ENCODE results near the gene ANKRD55.

ANKRD55 gene

GRCh38 chr5:56230576-56230975, 2.6 kb downstream of the ANKRD55 start:
- Histone ChIP-seq H3K27ac (replicated peaks; ENCODE audit: low read length) (no peak overlapping the region), H3K9me3 (replicated peaks in 1 of 2; ENCODE audit: control insufficient read depth in 2 of 2, insufficient read depth in 1 of 2, low read depth in 1 of 2, low read length in 2 of 2) (no peaks in the 10 kb centered on the region), H3K36me3 (replicated peaks in 1 of 2; ENCODE audit: control insufficient read depth in 2 of 2, insufficient read depth in 2 of 2, low read length in 2 of 2) (no peaks in the 10 kb centered on the region), H3K4me2 (ENCODE audit: insufficient read depth, low read length, poor library complexity, severe bottlenecking) (no peak overlapping the region), H2AK5ac (ENCODE audit: low read depth, low read length) (no peak overlapping the region), H2BK12ac (ENCODE audit: low read length) (no peak overlapping the region), H3K79me1 (ENCODE audit: low read depth, low read length) (no peaks in the 10 kb centered on the region), H2BK5ac (ENCODE audit: low read length) (no peak overlapping the region), H4K91ac (ENCODE audit: low read depth, low read length, poor library complexity) (no peak overlapping the region), H2AFZ (ENCODE audit: low read length) (no peak overlapping the region), H2BK120ac (ENCODE audit: low read depth, low read length) (no peak overlapping the region), H3K4me1 (ENCODE audit: control insufficient read depth in 2 of 2, insufficient read depth in 1 of 2, low read depth in 1 of 2, low read length in 2 of 2) (peaks cover 7 to 18% of the 10 kb centered on the region in 2 donors), H3K9ac (ENCODE audit: low read depth, low read length, poor library complexity) (no peak overlapping the region), H3K27me3 (ENCODE audit: control insufficient read depth in 3 of 3, insufficient read depth in 3 of 3, low read depth in 1 of 3, low read length in 3 of 3) (peaks cover 0 to 3% (median 0%) of the 10 kb centered on the region in 3 experiments), H3K4me3 (ENCODE audit: low read length in 2 of 2) (no peak overlapping the region), H2BK15ac (ENCODE audit: low read length) (no peak overlapping the region), H3K23ac (ENCODE audit: low read depth, low read length, poor library complexity) (no peak overlapping the region), H3K4ac (ENCODE audit: low read length) (no peak overlapping the region), H3K14ac (ENCODE audit: low read length) (no peak overlapping the region), H3K18ac (ENCODE audit: low read length) (no peak overlapping the region), H4K8ac (ENCODE audit: low read depth, low read length) (no peak overlapping the region)
- no peak for DNase-seq (ENCODE audit: low spot score)

GRCh38 chr5:56229111-56229510, 4.0 kb downstream of the ANKRD55 start:
- whole genome bisulfite sequencing, 2 donors (ENCODE audit: extremely low coverage in 2 of 2, insufficient read length in 2 of 2, insufficient replicate concordance in 1 of 2) = no CpG with 5 or more reads among the region's 7 CpGs
- Histone ChIP-seq H3K9ac (ENCODE audit: low read depth, low read length, poor library complexity) (no peak overlapping the region), H2BK120ac (ENCODE audit: low read depth, low read length) (no peak overlapping the region), H3K14ac (ENCODE audit: low read length) (no peak overlapping the region), H4K8ac (ENCODE audit: low read depth, low read length) (no peak overlapping the region), H2BK15ac (ENCODE audit: low read length) (no peak overlapping the region), H3K79me1 (ENCODE audit: low read depth, low read length) (no peaks in the 10 kb centered on the region), H3K4ac (ENCODE audit: low read length) (no peak overlapping the region), H3K27me3 (ENCODE audit: control insufficient read depth in 3 of 3, insufficient read depth in 3 of 3, low read depth in 1 of 3, low read length in 3 of 3) (no peaks in the 10 kb centered on the region), H3K23ac (ENCODE audit: low read depth, low read length, poor library complexity) (no peak overlapping the region), H2BK5ac (ENCODE audit: low read length) (no peak overlapping the region), H3K9me3 (replicated peaks in 1 of 2; ENCODE audit: control insufficient read depth in 2 of 2, insufficient read depth in 1 of 2, low read depth in 1 of 2, low read length in 2 of 2) (no peaks in the 10 kb centered on the region), H3K4me3 (ENCODE audit: low read length in 2 of 2) (no peak overlapping the region), H3K18ac (ENCODE audit: low read length) (no peak overlapping the region), H3K4me1 (ENCODE audit: control insufficient read depth in 2 of 2, insufficient read depth in 1 of 2, low read depth in 1 of 2, low read length in 2 of 2) (peaks cover 7 to 13% of the 10 kb centered on the region in 2 donors), H2BK12ac (ENCODE audit: low read length) (no peak overlapping the region), H3K27ac (replicated peaks; ENCODE audit: low read length) (no peak overlapping the region), H2AK5ac (ENCODE audit: low read depth, low read length) (no peak overlapping the region), H3K4me2 (ENCODE audit: insufficient read depth, low read length, poor library complexity, severe bottlenecking) (no peak overlapping the region), H2AFZ (ENCODE audit: low read length) (peak overlapping the region; percentile 66), H3K36me3 (replicated peaks in 1 of 2; ENCODE audit: control insufficient read depth in 2 of 2, insufficient read depth in 2 of 2, low read length in 2 of 2) (no peaks in the 10 kb centered on the region), H4K91ac (ENCODE audit: low read depth, low read length, poor library complexity) (no peak overlapping the region)
- DNase-seq (ENCODE audit: low spot score) = no peak

- Histone ChIP-seq H3K4me1 (ENCODE audit: control insufficient read depth in 2 of 2, insufficient read depth in 1 of 2, low read depth in 1 of 2, low read length in 2 of 2) (peaks cover 7 to 13% of the 10 kb centered on the region in 2 donors), H3K18ac (ENCODE audit: low read length) (no peak overlapping the region), H3K36me3 (replicated peaks in 1 of 2; ENCODE audit: control insufficient read depth in 2 of 2, insufficient read depth in 2 of 2, low read length in 2 of 2) (no peaks in the 10 kb centered on the region), H2AK5ac (ENCODE audit: low read depth, low read length) (no peak overlapping the region), H3K79me1 (ENCODE audit: low read depth, low read length) (no peaks in the 10 kb centered on the region), H3K9ac (ENCODE audit: low read depth, low read length, poor library complexity) (no peak overlapping the region), H3K27ac (replicated peaks; ENCODE audit: low read length) (no peak overlapping the region), H3K9me3 (replicated peaks in 1 of 2; ENCODE audit: control insufficient read depth in 2 of 2, insufficient read depth in 1 of 2, low read depth in 1 of 2, low read length in 2 of 2) (no peaks in the 10 kb centered on the region), H3K14ac (ENCODE audit: low read length) (no peak overlapping the region), H2BK15ac (ENCODE audit: low read length) (no peak overlapping the region), H3K4me2 (ENCODE audit: insufficient read depth, low read length, poor library complexity, severe bottlenecking) (no peak overlapping the region), H2BK12ac (ENCODE audit: low read length) (no peak overlapping the region), H3K4ac (ENCODE audit: low read length) (no peak overlapping the region), H2AFZ (ENCODE audit: low read length) (peak overlapping the region; percentile 66), H2BK120ac (ENCODE audit: low read depth, low read length) (no peak overlapping the region), H4K91ac (ENCODE audit: low read depth, low read length, poor library complexity) (no peak overlapping the region), H3K23ac (ENCODE audit: low read depth, low read length, poor library complexity) (no peak overlapping the region), H2BK5ac (ENCODE audit: low read length) (no peak overlapping the region), H4K8ac (ENCODE audit: low read depth, low read length) (no peak overlapping the region), H3K4me3 (ENCODE audit: low read length in 2 of 2) (no peak overlapping the region), H3K27me3 (ENCODE audit: control insufficient read depth in 3 of 3, insufficient read depth in 3 of 3, low read depth in 1 of 3, low read length in 3 of 3) (no peaks in the 10 kb centered on the region)
- no CpG with 5 or more reads among the region's 6 CpGs for WGBS, 2 donors (ENCODE audit: extremely low coverage in 2 of 2, insufficient read length in 2 of 2, insufficient replicate concordance in 1 of 2)
- no peak for DNase-seq (ENCODE audit: low spot score)
These were observed 4.5 kb downstream of the ANKRD55 start for GRCh38 chr5:56228631-56229030.

- Histone ChIP-seq H3K9me3 (replicated peaks in 1 of 2; ENCODE audit: control insufficient read depth in 2 of 2, insufficient read depth in 1 of 2, low read depth in 1 of 2, low read length in 2 of 2) (no peaks in the 10 kb centered on the region), H2BK5ac (ENCODE audit: low read length) (no peak overlapping the region), H3K36me3 (replicated peaks in 1 of 2; ENCODE audit: control insufficient read depth in 2 of 2, insufficient read depth in 2 of 2, low read length in 2 of 2) (no peaks in the 10 kb centered on the region), H3K4me1 (ENCODE audit: control insufficient read depth in 2 of 2, insufficient read depth in 1 of 2, low read depth in 1 of 2, low read length in 2 of 2) (peaks cover 7 to 9% of the 10 kb centered on the region in 2 donors), H3K23ac (ENCODE audit: low read depth, low read length, poor library complexity) (no peak overlapping the region), H4K8ac (ENCODE audit: low read depth, low read length) (no peak overlapping the region), H3K4me2 (ENCODE audit: insufficient read depth, low read length, poor library complexity, severe bottlenecking) (no peak overlapping the region), H3K27me3 (ENCODE audit: control insufficient read depth in 3 of 3, insufficient read depth in 3 of 3, low read depth in 1 of 3, low read length in 3 of 3) (no peaks in the 10 kb centered on the region), H2BK120ac (ENCODE audit: low read depth, low read length) (no peak overlapping the region), H3K9ac (ENCODE audit: low read depth, low read length, poor library complexity) (no peak overlapping the region), H2AK5ac (ENCODE audit: low read depth, low read length) (no peak overlapping the region), H3K4me3 (ENCODE audit: low read length in 2 of 2) (no peak overlapping the region), H2BK12ac (ENCODE audit: low read length) (no peak overlapping the region), H2BK15ac (ENCODE audit: low read length) (no peak overlapping the region), H3K79me1 (ENCODE audit: low read depth, low read length) (no peaks in the 10 kb centered on the region), H3K18ac (ENCODE audit: low read length) (no peak overlapping the region), H3K4ac (ENCODE audit: low read length) (no peak overlapping the region), H3K14ac (ENCODE audit: low read length) (no peak overlapping the region), H3K27ac (replicated peaks; ENCODE audit: low read length) (no peak overlapping the region), H2AFZ (ENCODE audit: low read length) (no peak overlapping the region), H4K91ac (ENCODE audit: low read depth, low read length, poor library complexity) (no peak overlapping the region)
- no CpG with 5 or more reads among the region's 5 CpGs for WGBS, 2 donors (ENCODE audit: extremely low coverage in 2 of 2, insufficient read length in 2 of 2, insufficient replicate concordance in 1 of 2)
- DNase-seq (ENCODE audit: low spot score) = no peak
These were observed 5.4 kb downstream of the ANKRD55 start for GRCh38 chr5:56227691-56228090.
